PFSK-1 (cell line): ENCODE measurements around the gene B3GALT6.

Experiments used
- FOXP2 ChIP-seq: optimal IDR thresholded peaks from 2 replicates; pipeline ENCODE3; 2011; ENCODE audit warnings: borderline replicate concordance, control low read depth, inconsistent platforms; ENCODE audit not compliant: insufficient read depth; ENCODE audit errors: extremely low read length, extremely low read depth
- POLR2AphosphoS5 ChIP-seq: IDR thresholded peaks from 2 replicates; pipeline ENCODE4 v1.6.1; 2012; ENCODE audit warnings: low read depth, mild to moderate bottlenecking, control low read depth, low read length, moderate library complexity
- REST ChIP-seq, 2 experiments: IDR thresholded peaks; 2 replicates each; pipeline versions ENCODE4 v1.6.1 to v1.8.0; 2011 to 2012; ENCODE audit warnings: low read depth in 2 of 2, low read length in 2 of 2, control low read depth in 1 of 2, inconsistent platforms in 1 of 2, mild to moderate bottlenecking in 1 of 2, moderate library complexity in 1 of 2; ENCODE audit not compliant: insufficient read depth in 1 of 2
- SIN3A ChIP-seq: IDR thresholded peaks from 2 replicates; pipeline ENCODE4 v1.6.1; 2012; ENCODE audit warnings: mild to moderate bottlenecking, low read length, moderate library complexity, borderline replicate concordance; ENCODE audit not compliant: insufficient read depth
- TAF1 ChIP-seq: IDR thresholded peaks from 2 replicates; pipeline ENCODE4 v1.6.1; 2012; ENCODE audit warnings: low read length, control low read depth, borderline replicate concordance; ENCODE audit not compliant: insufficient read depth

The B3GALT6 gene

GRCh38 chr1:1278620-1279019 lies 46.6 kb downstream of the B3GALT6 start:
- no peak for TF ChIP-seq POLR2AphosphoS5
- TF ChIP-seq FOXP2, result no peak
- no peak for TF ChIP-seq SIN3A
- TF ChIP-seq REST (IDR thresholded peaks at IDR 0.05; ENCODE audit: insufficient read depth in 1 of 2, low read depth in 2 of 2, low read length in 2 of 2), result no peak
- TF ChIP-seq TAF1, result no peak

DNA sequence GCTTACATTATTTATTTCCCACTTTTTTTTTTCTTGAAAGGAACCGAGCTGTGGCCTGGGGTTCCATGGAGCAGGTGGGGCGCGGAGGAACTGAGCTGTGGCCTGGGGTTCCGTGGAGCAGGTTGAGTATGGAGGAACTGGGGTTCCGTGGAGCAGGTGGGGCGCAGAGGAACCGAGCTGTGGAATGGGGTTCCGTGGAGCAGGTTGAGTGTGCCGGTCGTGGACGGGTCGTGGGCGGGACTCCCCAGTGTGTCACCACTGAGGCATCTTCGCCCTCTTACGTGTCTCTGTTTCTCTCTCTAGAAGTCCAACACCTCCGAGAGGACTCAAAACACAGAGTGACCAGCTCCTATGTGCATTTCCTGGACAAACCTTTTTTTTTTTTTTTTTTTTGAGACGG lies 47.0 kb downstream of the B3GALT6 start:
- TF ChIP-seq POLR2AphosphoS5, result no peak

DNA sequence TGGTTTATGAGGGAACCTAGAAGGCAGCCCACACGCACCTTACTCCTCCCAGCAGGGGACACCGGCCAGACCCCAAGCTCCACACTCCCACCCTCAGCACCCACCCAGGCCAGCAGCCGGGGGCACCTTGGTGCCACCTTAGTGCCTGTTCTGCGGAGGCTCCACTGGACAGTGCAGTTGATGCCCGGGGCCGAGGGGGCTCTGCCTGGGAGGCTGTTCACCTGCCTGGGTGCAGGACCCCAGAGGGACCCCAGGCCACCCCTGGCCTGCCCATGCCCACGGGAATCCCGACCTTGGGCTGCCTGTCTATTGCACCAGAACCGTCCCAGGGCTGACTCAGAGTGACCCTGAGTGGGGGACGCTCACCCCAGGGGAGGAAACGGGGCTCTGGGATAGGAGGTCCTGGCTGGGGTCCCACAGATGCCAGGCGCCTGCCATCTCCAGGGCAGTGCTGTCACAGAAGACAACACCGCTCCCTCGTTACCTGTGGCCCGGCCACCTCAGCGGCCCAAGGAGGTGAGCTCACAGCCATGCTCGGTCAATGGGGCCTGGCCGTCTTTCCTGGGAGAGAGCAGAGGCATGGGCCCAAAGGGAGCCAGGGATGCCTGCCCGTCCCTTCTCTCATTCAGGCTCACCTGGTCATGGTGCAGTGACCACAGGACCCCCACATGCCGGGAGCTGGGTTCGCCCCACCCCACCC lies 48.9 kb downstream of the B3GALT6 start:
- TF ChIP-seq SIN3A, result no peak
- TF ChIP-seq TAF1, result no peak
- no peak for TF ChIP-seq REST (IDR thresholded peaks at IDR 0.05; ENCODE audit: insufficient read depth in 1 of 2, low read depth in 2 of 2, low read length in 2 of 2)
- no peak for TF ChIP-seq POLR2AphosphoS5
- TF ChIP-seq FOXP2, result no peak

- no peak for TF ChIP-seq FOXP2
Observed at GRCh38 chr1:1281533-1282321, 49.7 kb downstream of the B3GALT6 start.

GRCh38 chr1:1282998-1283397 lies 51.0 kb downstream of the B3GALT6 start:
- TF ChIP-seq SIN3A, result no peak
- TF ChIP-seq REST (IDR thresholded peaks at IDR 0.05; ENCODE audit: insufficient read depth in 1 of 2, low read depth in 2 of 2, low read length in 2 of 2), result no peak
- TF ChIP-seq POLR2AphosphoS5, result no peak
- no peak for TF ChIP-seq TAF1
- TF ChIP-seq FOXP2, result no peak

GRCh38 chr1:1283821-1284220 lies 51.8 kb downstream of the B3GALT6 start:
- TF ChIP-seq FOXP2 (no peak), SIN3A (no peak), REST (IDR thresholded peaks at IDR 0.05; ENCODE audit: insufficient read depth in 1 of 2, low read depth in 2 of 2, low read length in 2 of 2) (no peak), POLR2AphosphoS5 (no peak), TAF1 (no peak)
